Neuronal stem cell (in vitro differentiated cells): ENCODE data around the gene MEGF10.

Experiments
- DNase-seq: peaks from one replicate; pipeline ENCODE4 v3.0.0-alpha.2; 2013; ENCODE audit warnings: low spot score
- H2AFZ ChIP-seq: one replicate; pipeline ENCODE4 v1.6.1; 2013; ENCODE audit warnings: mild to moderate bottlenecking, low read length, inconsistent platforms
- H2AK5ac ChIP-seq: 2 replicates; pipeline ENCODE4 v1.6.1; 2013; ENCODE audit warnings: low read depth, mild to moderate bottlenecking, inconsistent platforms, low read length, moderate library complexity, mixed read lengths
- H2BK120ac ChIP-seq: 2 replicates; pipeline ENCODE4 v1.6.1; 2013; ENCODE audit warnings: low read depth, mild to moderate bottlenecking, inconsistent platforms, low read length, moderate library complexity, mixed read lengths
- H2BK12ac ChIP-seq: one replicate; pipeline ENCODE4 v1.6.1; 2013; ENCODE audit warnings: low read length, inconsistent platforms
- H2BK15ac ChIP-seq: 2 replicates; pipeline ENCODE4 v1.6.1; 2013; ENCODE audit warnings: mild to moderate bottlenecking, low read length, inconsistent platforms, mixed read lengths
- H2BK5ac ChIP-seq: one replicate; pipeline ENCODE4 v1.6.1; 2013; ENCODE audit warnings: inconsistent platforms, mild to moderate bottlenecking, low read length, moderate library complexity
- H3K14ac ChIP-seq: one replicate; pipeline ENCODE4 v1.6.1; 2013; ENCODE audit warnings: low read length, inconsistent platforms
- H3K18ac ChIP-seq: 2 replicates; pipeline ENCODE4 v1.6.1; 2013; ENCODE audit warnings: low read length, inconsistent platforms
- H3K23ac ChIP-seq: 2 replicates; pipeline ENCODE4 v1.6.1; 2013; ENCODE audit warnings: low read depth, mild to moderate bottlenecking, mixed read lengths, low read length, inconsistent platforms; ENCODE audit not compliant: poor library complexity
- H3K27ac ChIP-seq: replicated peaks from 3 replicates; pipeline ENCODE4 v1.5.1; 2013; ENCODE audit warnings: low read length, inconsistent platforms
- H3K27me3 ChIP-seq, 3 experiments: 2 replicates each; pipeline ENCODE4 v1.6.1; 2013; ENCODE audit warnings: low read length in 3 of 3, mild to moderate bottlenecking in 2 of 3, inconsistent platforms in 1 of 3, low read depth in 1 of 3, mixed read lengths in 1 of 3, moderate library complexity in 1 of 3; ENCODE audit not compliant: control insufficient read depth in 3 of 3, insufficient read depth in 3 of 3
- H3K36me3 ChIP-seq, 2 donors: replicated peaks in 1 of 2; 2 replicates each; pipeline ENCODE4 v1.6.1; 2013; ENCODE audit warnings: low read length in 2 of 2; ENCODE audit not compliant: control insufficient read depth in 2 of 2, insufficient read depth in 2 of 2
- H3K4ac ChIP-seq: 2 replicates; pipeline ENCODE4 v1.6.1; 2013; ENCODE audit warnings: inconsistent platforms, mild to moderate bottlenecking, low read length, moderate library complexity
- H3K4me1 ChIP-seq, 2 donors: 1 replicate in 1 of 2; 2 replicates in 1 of 2; pipeline ENCODE4 v1.6.1; 2013; ENCODE audit warnings: low read length in 2 of 2, low read depth in 1 of 2; ENCODE audit not compliant: control insufficient read depth in 2 of 2, insufficient read depth in 1 of 2
- H3K4me2 ChIP-seq: one replicate; pipeline ENCODE4 v1.6.1; 2013; ENCODE audit warnings: mild to moderate bottlenecking, low read length, inconsistent platforms; ENCODE audit not compliant: insufficient read depth, poor library complexity, severe bottlenecking
- H3K4me3 ChIP-seq, 2 donors: 2 replicates each; pipeline ENCODE4 v1.5.1; 2013; ENCODE audit warnings: low read length in 2 of 2, mild to moderate bottlenecking in 2 of 2, inconsistent platforms in 1 of 2, moderate library complexity in 1 of 2
- H3K79me1 ChIP-seq: one replicate; pipeline ENCODE4 v1.6.1; 2013; ENCODE audit warnings: low read depth, mild to moderate bottlenecking, inconsistent platforms, low read length, moderate library complexity
- H3K9ac ChIP-seq: one replicate; pipeline ENCODE4 v1.6.1; 2013; ENCODE audit warnings: mild to moderate bottlenecking, low read depth, low read length, inconsistent platforms; ENCODE audit not compliant: poor library complexity
- H3K9me3 ChIP-seq, 2 donors: replicated peaks in 1 of 2; 2 replicates each; pipeline versions ENCODE3 to v1.6.1; 2013; ENCODE audit warnings: low read length in 2 of 2, mild to moderate bottlenecking in 2 of 2, inconsistent platforms in 1 of 2, low read depth in 1 of 2, mixed read lengths in 1 of 2, moderate library complexity in 1 of 2; ENCODE audit not compliant: control insufficient read depth in 2 of 2, insufficient read depth in 1 of 2
- H4K8ac ChIP-seq: one replicate; pipeline ENCODE4 v1.6.1; 2013; ENCODE audit warnings: low read depth, mild to moderate bottlenecking, inconsistent platforms, low read length, moderate library complexity
- H4K91ac ChIP-seq: one replicate; pipeline ENCODE4 v1.6.1; 2013; ENCODE audit warnings: low read length, low read depth, mild to moderate bottlenecking, inconsistent platforms; ENCODE audit not compliant: poor library complexity
- WGBS, 2 donors: extraction: QIAGEN DNeasy Blood & Tissue Kit; methylation state at CpG; one replicate each; pipeline ENCODE4 v1.1.7; 2013; ENCODE audit warnings: missing lambda C conversion rate in 2 of 2, mixed read lengths in 1 of 2; ENCODE audit not compliant: insufficient read length in 2 of 2, insufficient replicate concordance in 1 of 2; ENCODE audit errors: extremely low coverage in 2 of 2; 5-methylcytosine and 5-hydroxymethylcytosine counted together

MEGF10 gene

DNA sequence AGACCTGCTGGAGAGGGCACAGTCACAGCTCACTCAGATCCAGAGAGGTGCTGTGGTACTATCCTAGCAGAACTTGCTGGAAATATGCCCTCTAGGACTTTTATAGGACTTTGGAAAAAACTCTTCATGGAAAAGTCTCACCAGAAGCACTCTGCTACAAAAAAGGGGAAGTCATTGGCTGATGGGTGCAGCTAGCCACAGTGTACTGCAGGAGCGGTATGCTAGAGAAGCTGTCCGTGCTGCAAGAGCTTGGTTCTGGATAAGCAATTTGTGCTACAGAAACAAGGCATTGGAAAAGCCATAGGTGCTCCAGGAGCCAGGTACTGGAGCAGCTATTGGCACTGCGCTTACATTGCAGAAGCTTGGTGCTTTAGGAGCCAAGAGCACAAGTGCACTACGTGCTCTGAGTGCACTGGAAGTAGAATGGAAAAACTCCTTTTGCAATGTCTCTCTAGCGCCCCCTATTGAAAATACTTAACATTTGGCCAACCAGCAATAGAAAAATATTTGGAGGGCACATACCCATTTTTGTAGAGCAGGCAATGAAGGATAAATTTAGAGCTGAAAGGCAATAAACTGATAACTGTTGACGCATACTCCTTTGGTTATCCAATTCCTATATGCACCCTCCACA, 83.4 kb downstream of the MEGF10 start:
- Histone ChIP-seq H2AFZ (no peak overlapping the region), H3K9me3 (peaks cover 0 to 4% of the 10 kb centered on the region in 2 donors), H3K4me3 (no peak overlapping the region), H3K9ac (no peak overlapping the region), H3K14ac (no peak overlapping the region), H4K91ac (no peak overlapping the region), H3K23ac (no peak overlapping the region), H3K27me3 (no peaks in the 10 kb centered on the region), H3K4me1 (peaks cover 1 to 10% of the 10 kb centered on the region in 2 donors), H3K4me2 (no peak overlapping the region), H2AK5ac (no peak overlapping the region), H2BK12ac (no peak overlapping the region), H2BK120ac (no peak overlapping the region), H3K18ac (no peak overlapping the region), H3K36me3 (no peaks in the 10 kb centered on the region), H2BK5ac (no peak overlapping the region), H4K8ac (no peak overlapping the region), H3K79me1 (no peaks in the 10 kb centered on the region), H3K4ac (no peak overlapping the region), H2BK15ac (no peak overlapping the region), H3K27ac (no peak overlapping the region)
- no peak for DNase-seq
- no CpG with 5 or more reads among the region's 6 CpGs for WGBS, 2 donors

DNA sequence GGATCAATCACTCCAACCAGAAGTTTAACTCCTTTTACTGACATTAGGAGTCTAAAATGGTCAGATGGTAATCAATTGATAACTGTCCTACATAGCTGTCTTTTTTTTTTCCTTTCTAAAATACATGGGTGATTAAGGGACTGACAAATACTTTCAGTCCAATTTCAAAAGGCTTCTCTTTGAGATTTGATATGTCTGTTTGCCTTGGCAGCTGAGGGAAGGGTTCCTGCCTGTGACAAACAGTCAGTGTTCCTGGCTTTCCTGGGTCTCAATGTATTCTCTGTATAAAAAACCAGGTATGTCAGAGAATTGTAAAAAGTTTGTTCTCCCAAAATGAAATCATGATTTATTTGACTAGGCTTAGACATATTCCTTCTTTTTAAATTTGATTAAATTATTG, 84.5 kb downstream of the MEGF10 start:
- DNase-seq = no peak
- no peak overlapping the region for H2AK5ac ChIP-seq
- H4K91ac ChIP-seq = no peak overlapping the region
- H4K8ac ChIP-seq = no peak overlapping the region
- H3K9me3 ChIP-seq = peaks cover 0 to 4% of the 10 kb centered on the region in 2 donors
- no peak overlapping the region for H3K23ac ChIP-seq
- no peak overlapping the region for H3K9ac ChIP-seq
- no peaks in the 10 kb centered on the region for H3K79me1 ChIP-seq
- H3K4me2 ChIP-seq = no peak overlapping the region
- no peaks in the 10 kb centered on the region for H3K36me3 ChIP-seq
- no peak overlapping the region for H3K14ac ChIP-seq
- no peak overlapping the region for H3K4me3 ChIP-seq
- peaks cover 1 to 10% of the 10 kb centered on the region in 2 donors for H3K4me1 ChIP-seq
- no peak overlapping the region for H3K4ac ChIP-seq
- H2BK5ac ChIP-seq = no peak overlapping the region
- no peak overlapping the region for H3K27ac ChIP-seq
- H2BK15ac ChIP-seq = no peak overlapping the region
- H2AFZ ChIP-seq = no peak overlapping the region
- no peak overlapping the region for H2BK12ac ChIP-seq
- no peak overlapping the region for H3K18ac ChIP-seq
- H3K27me3 ChIP-seq = no peaks in the 10 kb centered on the region
- H2BK120ac ChIP-seq = no peak overlapping the region

DNA sequence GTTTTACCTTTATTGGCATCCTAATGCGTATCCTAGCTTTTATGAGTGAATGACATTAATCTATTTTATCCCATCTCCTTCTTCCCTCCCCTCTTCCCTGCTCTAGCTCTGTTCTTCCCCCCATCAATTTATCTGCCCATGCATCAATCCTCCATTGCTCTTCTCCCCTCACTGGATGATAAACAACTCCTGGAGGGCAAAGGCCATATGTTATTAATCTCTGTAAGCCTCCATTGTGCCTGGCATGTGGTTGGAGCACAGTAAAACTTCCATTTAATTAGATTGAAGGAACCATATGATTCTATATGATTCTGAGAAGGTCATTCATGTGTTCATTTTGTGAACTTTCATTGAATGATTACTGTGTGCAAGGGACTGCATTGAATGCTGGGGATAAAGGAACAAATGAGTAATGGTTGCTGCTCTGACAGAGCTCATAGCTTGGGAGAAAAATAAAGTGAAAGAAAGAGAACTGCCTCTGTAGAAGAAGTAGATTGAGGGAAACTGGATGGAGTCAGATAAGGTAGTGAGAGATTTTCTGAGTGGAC, 85.0 kb downstream of the MEGF10 start:
- Histone ChIP-seq H4K8ac (no peak overlapping the region), H3K4me2 (no peak overlapping the region), H3K4me1 (peaks cover 1 to 8% of the 10 kb centered on the region in 2 donors), H3K79me1 (no peaks in the 10 kb centered on the region), H3K9me3 (peaks cover 0 to 4% of the 10 kb centered on the region in 2 donors), H3K27me3 (no peaks in the 10 kb centered on the region), H4K91ac (no peak overlapping the region), H3K36me3 (no peaks in the 10 kb centered on the region), H3K4me3 (no peak overlapping the region), H3K9ac (no peak overlapping the region), H2AFZ (no peak overlapping the region), H2AK5ac (no peak overlapping the region), H3K14ac (no peak overlapping the region), H3K23ac (no peak overlapping the region), H2BK15ac (no peak overlapping the region), H3K4ac (no peak overlapping the region), H2BK12ac (no peak overlapping the region), H2BK120ac (no peak overlapping the region), H3K27ac (no peak overlapping the region), H3K18ac (no peak overlapping the region), H2BK5ac (no peak overlapping the region)
- no peak for DNase-seq
- no CpG with 5 or more reads among the region's 1 CpG for WGBS, 2 donors

DNA sequence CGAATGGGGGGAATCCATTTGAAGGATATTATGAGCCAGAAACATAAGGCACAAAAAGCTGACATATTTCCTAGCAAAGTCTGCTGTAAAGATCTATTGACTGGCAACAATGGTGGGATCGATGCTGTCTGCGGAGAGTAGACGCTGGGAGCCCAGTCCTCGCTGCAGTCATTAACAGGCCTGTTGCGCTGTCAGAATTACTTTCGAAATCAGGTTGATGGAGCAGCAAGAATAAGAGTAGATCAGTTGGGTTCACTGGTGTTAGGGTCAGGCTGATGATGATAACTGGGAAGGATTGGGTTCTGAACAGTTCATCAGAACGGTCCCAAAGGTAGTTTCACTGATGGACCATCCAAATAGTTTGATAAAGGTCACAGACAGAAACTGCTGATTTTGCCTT, 87.1 kb downstream of the MEGF10 start:
- WGBS, 2 donors = no CpG with 5 or more reads among the region's 8 CpGs
- H3K79me1 ChIP-seq = no peaks in the 10 kb centered on the region
- H3K23ac ChIP-seq = no peak overlapping the region
- no peak overlapping the region for H3K9ac ChIP-seq
- H2BK5ac ChIP-seq = no peak overlapping the region
- no peak overlapping the region for H2BK15ac ChIP-seq
- no peak overlapping the region for H2AFZ ChIP-seq
- no peak overlapping the region for H3K18ac ChIP-seq
- no peak overlapping the region for H3K4ac ChIP-seq
- H3K9me3 ChIP-seq = peaks cover 0 to 4% of the 10 kb centered on the region in 2 donors
- no peak overlapping the region for H2BK120ac ChIP-seq
- no peak overlapping the region for H2BK12ac ChIP-seq
- H4K91ac ChIP-seq = no peak overlapping the region
- no peak overlapping the region for H3K14ac ChIP-seq
- no peaks in the 10 kb centered on the region for H3K36me3 ChIP-seq
- H3K4me2 ChIP-seq = no peak overlapping the region
- H3K4me3 ChIP-seq = no peak overlapping the region
- no peaks in the 10 kb centered on the region for H3K27me3 ChIP-seq
- no peak overlapping the region for H3K27ac ChIP-seq
- DNase-seq = no peak
- no peak overlapping the region for H2AK5ac ChIP-seq
- H3K4me1 ChIP-seq = no peaks in the 10 kb centered on the region
- H4K8ac ChIP-seq = no peak overlapping the region
